Activated CD4-positive, alpha-beta memory T cell treated with anti-CD3 and anti-CD28 coated beads for 36 hours (primary cell): ENCODE data around the gene MRPS18A. TPM values are rescaled to one million over a fixed set of nuclear protein-coding genes. Genes with fewer than 3 reads are reported as not detected.

Experiments used
- CTCF ChIA-PET: fragments of 350-600 bp; sonication (Branson Sonifier 250); formaldehyde crosslinking; loops from one replicate; lab custom pipeline; 2021; ENCODE audit warnings: antibody characterized with exemption, inconsistent platforms; lab: Charles Lee
- POLR2A ChIA-PET: fragments of 350-600 bp; sonication (Branson Sonifier 250); formaldehyde crosslinking; loops from one replicate; lab custom pipeline; 2021; ENCODE audit warnings: antibody characterized with exemption; lab: Charles Lee
- DNase-seq: peaks from one replicate; pipeline ENCODE4 v3.0.0-alpha.2; 2020
- H3K27ac Mint-ChIP-seq: one replicate; pipeline ENCODE4 v1.8.0; 2021; ENCODE audit warnings: mixed read lengths
- H3K27me3 Mint-ChIP-seq: one replicate; pipeline ENCODE4 v1.8.0; 2021; ENCODE audit warnings: mixed read lengths
- H3K36me3 Mint-ChIP-seq: one replicate; pipeline ENCODE4 v1.8.0; 2021; ENCODE audit warnings: mixed read lengths
- H3K4me1 Mint-ChIP-seq: one replicate; pipeline ENCODE4 v1.8.0; 2021; ENCODE audit warnings: low read depth, mixed read lengths
- H3K4me3 Mint-ChIP-seq: one replicate; pipeline ENCODE4 v1.8.0; 2021; ENCODE audit warnings: mild to moderate bottlenecking, mixed read lengths
- H3K9me3 Mint-ChIP-seq: one replicate; pipeline ENCODE4 v1.8.0; 2021; ENCODE audit warnings: mixed read lengths
- intact Hi-C: fragments of 100-400 bp; cut with micrococcal nuclease; formaldehyde crosslinking; loops from one replicate; pipeline ENCODE4 v1.15.1; 2023
- total RNA-seq, 2 experiments: library from RNA; stranded (reverse); gene quantifications; one replicate each; pipeline ENCODE4 v1.2.3, GENCODE V29; 2021

Gene MRPS18A
- 10 to 100 TPM; 46.9 to 50.5 TPM for total RNA-seq

GRCh38 chr6:43687437-43688347, at the start of gene MRPS18A:
TSS of gene MRPS18A (minus strand) at chr6:43687791. CDS start at chr6:43687779, 12 bp downstream.
- H3K4me1 Mint-ChIP-seq = peaks cover 45% of the 10 kb centered on the region
- peak within 1 kb of the TSS; percentile 94 for H3K4me3 Mint-ChIP-seq
- peaks cover 5% of the 10 kb centered on the region for H3K36me3 Mint-ChIP-seq
- POLR2A ChIA-PET = interaction anchor here (1.0 to 1.1 kb wide), 2 partner anchors 21 to 37 kb away, joined by 3 to 4 read pairs; no protein-coding TSS in a partner anchor
- H3K27ac Mint-ChIP-seq = peak within 1 kb of the TSS; percentile 83
- DNase-seq = peak; percentile 92
- H3K9me3 Mint-ChIP-seq = no peaks in the 10 kb centered on the region
- no peaks in the 10 kb centered on the region for H3K27me3 Mint-ChIP-seq
- intact Hi-C loops = loop anchor here (1.0 kb wide), 1 partner anchor 17 kb away; no protein-coding TSS in a partner anchor
- CTCF ChIA-PET = interaction anchor here (0.7 to 3.9 kb wide), 6 partner anchors 17 to 391 kb away, joined by 3 to 24 read pairs (median 4); partner anchors contain the start of gene VEGFA

GRCh38 chr6:43736844-43737243, 49.3 kb upstream of the MRPS18A start:
- POLR2A ChIA-PET = no interaction called here

GRCh38 chr6:43736211-43736786, 48.7 kb upstream of the MRPS18A start:
- peaks cover 2% of the 10 kb centered on the region for H3K36me3 Mint-ChIP-seq
- CTCF ChIA-PET = interaction anchor here (0.6 to 0.9 kb wide), 3 partner anchors 33 to 571 kb away, joined by 3 to 5 read pairs (median 4); partner anchors contain the start of gene VEGFA
- no peak for DNase-seq

More at GRCh38 chr6:43736844-43737243, 49.3 kb upstream of the MRPS18A start:
- CTCF ChIA-PET = no interaction called here
- H3K9me3 Mint-ChIP-seq = peaks cover 4% of the 10 kb centered on the region
- H3K27me3 Mint-ChIP-seq = no peaks in the 10 kb centered on the region
- peaks cover 13% of the 10 kb centered on the region for H3K4me1 Mint-ChIP-seq
- no peak overlapping the region for H3K27ac Mint-ChIP-seq
- no peaks in the 10 kb centered on the region for H3K36me3 Mint-ChIP-seq
- intact Hi-C loops = no loop called here
- H3K4me3 Mint-ChIP-seq = no peak overlapping the region
- no peak for DNase-seq

GRCh38 chr6:43735642-43736199, 48.1 kb upstream of the MRPS18A start:
- Mint-ChIP-seq H3K4me3 (no peak overlapping the region), H3K4me1 (peaks cover 13% of the 10 kb centered on the region), H3K27ac (no peak overlapping the region), H3K36me3 (peaks cover 2% of the 10 kb centered on the region), H3K9me3 (peaks cover 14% of the 10 kb centered on the region), H3K27me3 (no peaks in the 10 kb centered on the region)
- CTCF ChIA-PET = interaction anchor here (0.6 to 0.9 kb wide), 3 partner anchors 34 to 572 kb away, joined by 3 to 5 read pairs (median 4); partner anchors contain the start of gene VEGFA
- intact Hi-C loops = no loop called here
- DNase-seq = no peak
- POLR2A ChIA-PET = no interaction called here

More at GRCh38 chr6:43736211-43736786, 48.7 kb upstream of the MRPS18A start:
- POLR2A ChIA-PET = no interaction called here
- H3K9me3 Mint-ChIP-seq = peaks cover 8% of the 10 kb centered on the region
- no peak overlapping the region for H3K4me3 Mint-ChIP-seq
- H3K27me3 Mint-ChIP-seq = no peaks in the 10 kb centered on the region
- H3K4me1 Mint-ChIP-seq = peaks cover 13% of the 10 kb centered on the region
- H3K27ac Mint-ChIP-seq = no peak overlapping the region
- intact Hi-C loops = no loop called here

- Mint-ChIP-seq H3K9me3 (peaks cover 19% of the 10 kb centered on the region), H3K4me3 (no peak overlapping the region), H3K36me3 (peaks cover 2% of the 10 kb centered on the region), H3K27me3 (no peaks in the 10 kb centered on the region), H3K27ac (peak overlapping the region; percentile 67), H3K4me1 (peaks cover 13% of the 10 kb centered on the region)
- no peak for DNase-seq
- CTCF ChIA-PET = interaction anchor here (0.7 to 1.0 kb wide), 5 partner anchors 10 to 345 kb away, joined by 3 to 4 read pairs (median 3); no protein-coding TSS in a partner anchor
- POLR2A ChIA-PET = no interaction called here
- intact Hi-C loops = no loop called here
Measured at GRCh38 chr6:43734294-43734665, 46.7 kb upstream of the MRPS18A start.

GRCh38 chr6:43733471-43734293, 46.1 kb upstream of the MRPS18A start:
- H3K4me1 Mint-ChIP-seq = peaks cover 13% of the 10 kb centered on the region
- CTCF ChIA-PET = interaction anchor here (0.7 to 1.0 kb wide), 5 partner anchors 9 to 345 kb away, joined by 3 to 4 read pairs (median 3); no protein-coding TSS in a partner anchor
- DNase-seq = peak; percentile 70
- peaks cover 2% of the 10 kb centered on the region for H3K36me3 Mint-ChIP-seq
- intact Hi-C loops = no loop called here
- POLR2A ChIA-PET = no interaction called here
- H3K27me3 Mint-ChIP-seq = no peaks in the 10 kb centered on the region
- peaks cover 19% of the 10 kb centered on the region for H3K9me3 Mint-ChIP-seq
- H3K4me3 Mint-ChIP-seq = no peak overlapping the region
- H3K27ac Mint-ChIP-seq = peak overlapping the region; percentile 67

GRCh38 chr6:43730634-43731033, 43.0 kb upstream of the MRPS18A start:
- Mint-ChIP-seq H3K36me3 (peaks cover 2% of the 10 kb centered on the region), H3K9me3 (peaks cover 19% of the 10 kb centered on the region), H3K4me3 (no peak overlapping the region), H3K4me1 (peaks cover 15% of the 10 kb centered on the region), H3K27me3 (no peaks in the 10 kb centered on the region), H3K27ac (no peak overlapping the region)
- DNase-seq = no peak
- POLR2A ChIA-PET = no interaction called here
- intact Hi-C loops = no loop called here
- CTCF ChIA-PET = no interaction called here

- CTCF ChIA-PET = no interaction called here
- peaks cover 24% of the 10 kb centered on the region for H3K4me1 Mint-ChIP-seq
- H3K4me3 Mint-ChIP-seq = no peak overlapping the region
Measured at GRCh38 chr6:43729537-43729936, 41.9 kb upstream of the MRPS18A start.

GRCh38 chr6:43728586-43728985, 41.0 kb upstream of the MRPS18A start:
- H3K27me3 Mint-ChIP-seq = no peaks in the 10 kb centered on the region
- H3K4me3 Mint-ChIP-seq = no peak overlapping the region
- POLR2A ChIA-PET = no interaction called here
- peaks cover 2% of the 10 kb centered on the region for H3K36me3 Mint-ChIP-seq
- peaks cover 25% of the 10 kb centered on the region for H3K4me1 Mint-ChIP-seq
- CTCF ChIA-PET = interaction anchor here (0.7 to 1.1 kb wide), 2 partner anchors 346 to 350 kb away, joined by 4 to 5 read pairs; no protein-coding TSS in a partner anchor
- no peak overlapping the region for H3K27ac Mint-ChIP-seq
- peaks cover 19% of the 10 kb centered on the region for H3K9me3 Mint-ChIP-seq
- intact Hi-C loops = no loop called here
- no peak for DNase-seq

More at GRCh38 chr6:43729537-43729936, 41.9 kb upstream of the MRPS18A start:
- no peak overlapping the region for H3K27ac Mint-ChIP-seq
- no peak for DNase-seq
- intact Hi-C loops = no loop called here
- peaks cover 2% of the 10 kb centered on the region for H3K36me3 Mint-ChIP-seq
- H3K9me3 Mint-ChIP-seq = peaks cover 19% of the 10 kb centered on the region
- no peaks in the 10 kb centered on the region for H3K27me3 Mint-ChIP-seq
- POLR2A ChIA-PET = no interaction called here

GRCh38 chr6:43727634-43728033, 40.0 kb upstream of the MRPS18A start:
- no peak for DNase-seq
- no peak overlapping the region for H3K27ac Mint-ChIP-seq
- CTCF ChIA-PET = interaction anchor here (1.1 kb wide), 1 partner anchor 347 kb away, joined by 5 read pairs; no protein-coding TSS in a partner anchor
- H3K27me3 Mint-ChIP-seq = no peaks in the 10 kb centered on the region
- POLR2A ChIA-PET = no interaction called here
- H3K4me3 Mint-ChIP-seq = no peak overlapping the region
- H3K9me3 Mint-ChIP-seq = peaks cover 19% of the 10 kb centered on the region
- intact Hi-C loops = no loop called here
- peaks cover 24% of the 10 kb centered on the region for H3K4me1 Mint-ChIP-seq
- H3K36me3 Mint-ChIP-seq = peaks cover 2% of the 10 kb centered on the region
